Epithelial cell of esophagus (primary cell): ENCODE data around the gene OR2V1.
"Not testable (repeated sequence)": the region's sequence is repeated elsewhere in the genome, so short reads cannot be mapped to it uniquely, and the experiment has no call there.

ENCODE experiments used
- DNase-seq: peaks from one replicate; pipeline ENCODE4 v3.0.0; 2010; ENCODE audit warnings: low read depth
- H3K4me3 ChIP-seq: 2 replicates; pipeline ENCODE4 v1.5.1; 2011; ENCODE audit warnings: mild to moderate bottlenecking, low read length, control low read depth
- CTCF ChIP-seq: IDR thresholded peaks from 2 replicates; pipeline ENCODE4 v1.5.1; 2011; ENCODE audit warnings: low read depth, mild to moderate bottlenecking, low read length, control low read depth, inconsistent platforms; ENCODE audit not compliant: insufficient read depth; ENCODE audit errors: missing control alignments

Gene OR2V1, protein sequence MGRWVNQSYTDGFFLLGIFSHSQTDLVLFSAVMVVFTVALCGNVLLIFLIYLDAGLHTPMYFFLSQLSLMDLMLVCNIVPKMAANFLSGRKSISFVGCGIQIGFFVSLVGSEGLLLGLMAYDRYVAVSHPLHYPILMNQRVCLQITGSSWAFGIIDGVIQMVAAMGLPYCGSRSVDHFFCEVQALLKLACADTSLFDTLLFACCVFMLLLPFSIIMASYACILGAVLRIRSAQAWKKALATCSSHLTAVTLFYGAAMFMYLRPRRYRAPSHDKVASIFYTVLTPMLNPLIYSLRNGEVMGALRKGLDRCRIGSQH

DNA sequence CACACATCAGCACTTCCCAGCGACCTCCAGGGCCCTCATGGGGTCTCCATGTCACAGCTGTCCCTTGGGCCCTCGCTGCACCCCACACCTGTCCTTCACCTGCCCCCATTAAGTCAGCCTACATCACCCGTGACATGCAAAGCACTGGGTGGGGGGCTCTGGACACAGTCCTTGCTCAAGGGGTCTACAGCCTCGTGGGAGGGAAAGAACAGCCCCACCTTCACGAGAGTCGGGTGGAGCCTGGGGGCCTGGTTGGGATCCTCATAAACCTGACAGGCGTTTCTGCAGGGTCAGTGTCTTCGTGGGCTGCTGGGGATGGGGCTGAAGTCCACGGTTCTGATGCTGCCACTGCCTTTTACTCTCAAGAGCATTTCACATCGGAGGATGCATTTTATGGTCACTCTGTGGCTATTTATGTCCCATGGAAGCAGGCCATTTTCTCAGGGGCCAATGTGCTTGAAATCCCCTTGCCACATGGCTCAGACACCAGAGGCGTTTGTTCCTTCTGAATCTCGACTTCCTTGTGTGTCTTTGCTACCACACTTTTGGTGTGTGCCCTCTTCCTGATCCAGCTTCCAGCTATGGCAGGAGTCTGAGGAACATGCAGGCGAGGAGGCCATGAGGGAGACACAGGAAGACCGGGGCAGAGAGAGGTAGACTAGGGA, at the start of gene OR2V1:
Gene OR2V1, minus strand, starts transcription at position 338 of the 665 bp plus-strand sequence. CDS start 5,865 bp downstream, outside the sequence.
- DNase-seq = no peak
- TF ChIP-seq CTCF = no peak
- H3K4me3 ChIP-seq = no peak within 1 kb of the TSS

DNA sequence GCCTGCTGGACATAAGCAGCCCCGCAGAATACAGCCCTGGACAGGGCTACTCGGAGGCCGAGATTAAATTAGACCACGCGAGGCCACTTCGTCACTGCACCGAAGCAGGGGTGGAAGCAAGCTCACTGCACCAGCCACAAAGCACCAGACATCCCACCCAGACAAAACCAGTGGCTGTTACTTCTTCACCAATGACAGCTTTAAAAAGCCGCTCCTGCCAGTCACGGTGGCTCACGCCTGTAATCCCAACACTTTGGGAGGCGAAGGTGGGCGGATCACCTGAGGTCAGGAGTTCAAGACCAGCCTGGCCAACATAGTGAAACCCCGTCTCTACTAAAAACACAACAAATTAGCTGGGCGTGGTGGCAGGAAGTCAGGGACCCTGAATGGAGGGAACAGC, 46.6 kb upstream of the OR2V1 start:
- DNase-seq, H3K4me3 ChIP-seq: not testable (repeated sequence)

- no peak for DNase-seq
- H3K4me3 ChIP-seq = no peak overlapping the region
Measured at GRCh38 chr5:181176254-181176952, 45.4 kb upstream of the OR2V1 start.

GRCh38 chr5:181173420-181174342, 42.7 kb upstream of the OR2V1 start:
- H3K4me3 ChIP-seq = peak overlapping the region; percentile 45
- peak; percentile 83 for DNase-seq
- no peak for TF ChIP-seq CTCF

More at GRCh38 chr5:181176254-181176952, 45.4 kb upstream of the OR2V1 start:
- no peak for TF ChIP-seq CTCF

DNA sequence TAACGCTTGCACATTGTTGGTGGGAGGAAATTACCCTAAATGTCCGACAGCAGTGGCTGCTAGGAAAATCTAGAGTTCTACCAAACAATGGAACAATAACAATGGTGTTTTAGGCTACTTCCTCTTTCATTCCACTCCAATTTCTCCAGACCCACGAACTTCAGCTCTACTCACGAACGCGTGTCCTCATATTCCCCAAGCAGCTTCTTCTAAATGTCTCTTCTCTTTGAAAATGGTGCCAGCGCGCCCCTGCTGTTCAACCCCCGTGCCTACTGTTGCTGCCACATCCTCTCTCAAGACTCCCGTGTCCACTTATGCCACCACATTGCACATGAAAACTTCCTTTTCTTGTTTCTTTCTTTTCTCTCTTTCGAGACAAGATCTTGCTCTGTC, 42.1 kb upstream of the OR2V1 start:
- H3K4me3 ChIP-seq = peak overlapping the region; percentile 45
- peak; percentile 72 for DNase-seq
- TF ChIP-seq CTCF = peak; percentile 68

- TF ChIP-seq CTCF = no peak
- no peak overlapping the region for H3K4me3 ChIP-seq
- DNase-seq = no peak
Measured at GRCh38 chr5:181171782-181172181, 40.8 kb upstream of the OR2V1 start.
